HepG2 (cell line): ENCODE data around the gene CD109. TPM values are rescaled to one million over a fixed set of nuclear protein-coding genes. Genes with fewer than 3 reads are reported as not detected.

Experiments used
- ATF7-NPFF ChIP-seq: sonication (generic); formaldehyde crosslinking; IDR thresholded peaks from 2 replicates; pipeline ENCODE4 v1.8.1; 2023; ENCODE audit warnings: mild to moderate bottlenecking, low read depth, missing genetic modification reagents, moderate library complexity
- CBFB ChIP-seq: sonication (generic); formaldehyde crosslinking; IDR thresholded peaks from 2 replicates; pipeline ENCODE4 v1.4.0; 2020; ENCODE audit warnings: missing genetic modification reagents
- GABPA ChIP-seq, 2 experiments: IDR thresholded peaks; 2 replicates each; pipeline ENCODE4 v1.6.1; 2011 to 2016; ENCODE audit warnings: low read depth in 2 of 2, low read length in 1 of 2, missing biosample characterization in 1 of 2, missing genetic modification characterization in 1 of 2
- GFI1 ChIP-seq: sonication (generic); formaldehyde crosslinking; IDR thresholded peaks from 2 replicates; pipeline ENCODE4 v1.5.0; 2020; ENCODE audit warnings: missing genetic modification reagents, mild to moderate bottlenecking, borderline replicate concordance
- HDAC2 ChIP-seq: sonication (generic); formaldehyde crosslinking; IDR thresholded peaks from 2 replicates; pipeline ENCODE4 v1.4.0; 2020; ENCODE audit warnings: missing genetic modification reagents
- MED1 ChIP-seq: sonication (generic); formaldehyde crosslinking; IDR thresholded peaks from 2 replicates; pipeline ENCODE4 v1.4.0; 2020; ENCODE audit warnings: missing genetic modification reagents
- NFYC ChIP-seq: IDR thresholded peaks from 2 replicates; pipeline ENCODE4 v1.6.1; 2016; ENCODE audit warnings: missing genetic modification reagents, missing compliant biosample characterization
- THAP9 ChIP-seq: sonication (generic); formaldehyde crosslinking; IDR thresholded peaks from 2 replicates; pipeline ENCODE4; 2020; ENCODE audit warnings: missing genetic modification reagents, mild to moderate bottlenecking, borderline replicate concordance
- ZBED4 ChIP-seq: sonication (generic); formaldehyde crosslinking; IDR thresholded peaks from 2 replicates; pipeline ENCODE4 v1.4.0; 2020; ENCODE audit warnings: missing genetic modification reagents, borderline replicate concordance
- ZBTB25 ChIP-seq: IDR thresholded peaks from 2 replicates; pipeline ENCODE4 v1.6.1; 2018; ENCODE audit warnings: missing genetic modification reagents
- ZFP62 ChIP-seq: sonication (generic); formaldehyde crosslinking; IDR thresholded peaks from 2 replicates; pipeline ENCODE4 v1.4.0; 2020; ENCODE audit warnings: missing genetic modification reagents
- ZFP82 ChIP-seq: sonication (generic); formaldehyde crosslinking; IDR thresholded peaks from 2 replicates; pipeline ENCODE4 v1.5.1; 2020; ENCODE audit warnings: mild to moderate bottlenecking, missing genetic modification reagents, borderline replicate concordance
- ZNF280B ChIP-seq: sonication (generic); formaldehyde crosslinking; IDR thresholded peaks from 2 replicates; pipeline ENCODE4 v1.5.0; 2020; ENCODE audit warnings: missing genetic modification reagents, mild to moderate bottlenecking, borderline replicate concordance
- ZNF512 ChIP-seq: sonication (generic); formaldehyde crosslinking; IDR thresholded peaks from 2 replicates; pipeline ENCODE4 v1.4.0; 2020; ENCODE audit warnings: mild to moderate bottlenecking, missing genetic modification reagents
- ZNF567 ChIP-seq: sonication (generic); formaldehyde crosslinking; IDR thresholded peaks from 2 replicates; pipeline ENCODE4 v1.8.1; 2023; ENCODE audit warnings: mild to moderate bottlenecking, missing genetic modification reagents, borderline replicate concordance
- ZSCAN21 ChIP-seq: sonication (generic); formaldehyde crosslinking; IDR thresholded peaks from 2 replicates; pipeline ENCODE4 v1.8.0; 2022; ENCODE audit warnings: mild to moderate bottlenecking, missing genetic modification reagents, moderate library complexity, borderline replicate concordance
- polyA plus RNA-seq, 8 experiments: library from polyadenylated mRNA; depleted of rRNA in 3 of 8; stranded (reverse) in 7 of 8; unstranded in 1 of 8; fragments of >200 nt; fragmentation: Illumina TruSeq in 4 of 8; extraction: Trizol in 4 of 8; gene quantifications; 2 replicates each; pipeline versions ENCODE4 v1.2.1 to v1.2.3, GENCODE V29; 2011 to 2016; ENCODE audit warnings: low read depth in 4 of 8, missing spikeins in 1 of 8, mixed read lengths in 1 of 8; ENCODE audit not compliant: insufficient read depth in 1 of 8
- total RNA-seq, 5 experiments: library from RNA; depleted of rRNA; stranded (reverse); fragments of >200 nt; fragmentation: Illumina TruSeq; extraction: Trizol; gene quantifications; 2 replicates each; pipeline ENCODE4 v1.2.3, GENCODE V29; 2016; ENCODE audit warnings: low read depth in 1 of 5

CD109 gene
- total and polyA plus RNA-seq, 2 of the 13 experiments (the other 11 are each of a cell fraction or from before 2014, with no cell fraction given): 0.93 to 2.1 TPM

- TF ChIP-seq ZBED4 (peak; percentile 100), ZSCAN21 (CRISPR knock-in tag) (no peak; the same call in none of the 2 replicates), THAP9 (peak; percentile 75; the same call in 1 of the 2 replicates), ZNF280B (CRISPR knock-in tag) (peak; percentile 58; the same call in 1 of the 2 replicates), GFI1 (CRISPR knock-in tag) (no peak; the same call in 1 of the 2 replicates), CBFB (CRISPR knock-in tag) (peak; percentile 44; the same call in 1 of the 2 replicates), MED1 (CRISPR knock-in tag) (peak; percentile 44; the same call in 1 of the 2 replicates), ZFP82 (CRISPR knock-in tag) (peak; percentile 46; the same call in 1 of the 2 replicates), NFYC (CRISPR knock-in tag) (peak; percentile 70), ZNF567 (peak; percentile 65; the same call in 1 of the 2 replicates), ZFP62 (CRISPR knock-in tag) (no peak), ZNF512 (CRISPR knock-in tag) (no peak), ATF7-NPFF (CRISPR knock-in tag) (0 out of 2 replicates have a peak, but pooled peaks have one; percentile 46), HDAC2 (CRISPR knock-in tag) (no peak), ZBTB25 (no peak), GABPA (IDR thresholded peaks at IDR 0.05; ENCODE audit: low read depth, low read length) (no peak), GABPA (CRISPR knock-in tag; IDR thresholded peaks at IDR 0.05; ENCODE audit: low read depth) (peak; percentile 69)
Observed at GRCh38 chr6:73653571-73654424, 42.2 kb upstream of the CD109 start, which contains the start of gene SLC17A5 (continued).
